ENCODE measurements around the gene CCT4. TPM values are rescaled to one million over a fixed set of nuclear protein-coding genes. Genes with fewer than 3 reads are reported as not detected.

CCT4 gene, protein sequence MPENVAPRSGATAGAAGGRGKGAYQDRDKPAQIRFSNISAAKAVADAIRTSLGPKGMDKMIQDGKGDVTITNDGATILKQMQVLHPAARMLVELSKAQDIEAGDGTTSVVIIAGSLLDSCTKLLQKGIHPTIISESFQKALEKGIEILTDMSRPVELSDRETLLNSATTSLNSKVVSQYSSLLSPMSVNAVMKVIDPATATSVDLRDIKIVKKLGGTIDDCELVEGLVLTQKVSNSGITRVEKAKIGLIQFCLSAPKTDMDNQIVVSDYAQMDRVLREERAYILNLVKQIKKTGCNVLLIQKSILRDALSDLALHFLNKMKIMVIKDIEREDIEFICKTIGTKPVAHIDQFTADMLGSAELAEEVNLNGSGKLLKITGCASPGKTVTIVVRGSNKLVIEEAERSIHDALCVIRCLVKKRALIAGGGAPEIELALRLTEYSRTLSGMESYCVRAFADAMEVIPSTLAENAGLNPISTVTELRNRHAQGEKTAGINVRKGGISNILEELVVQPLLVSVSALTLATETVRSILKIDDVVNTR
- total RNA-seq (2021) = 329 and 348 TPM in 2 replicates
- percentile 97 among the genes with signal in this experiment for Bru-seq, nascent RNA
- BruChase-seq, experiment 1, labeled RNA remaining after a 2-hour chase = percentile 95 among the genes with signal in this experiment
- percentile 98 among the genes with signal in this experiment for BruChase-seq, experiment 2, labeled RNA remaining after a 6-hour chase
- long read RNA-seq, transcript CCT4-202 (2 exons, 388 nt) = minor isoform, 6 of 824 reads
- long read RNA-seq, transcript CCT4-201 (14 exons, 2,520 nt) = major isoform, 779 of 824 reads
- long read RNA-seq, partial matches to known transcripts = 12 of 824 reads
- long read RNA-seq, other reads (novel, unspliced or antisense) = 25 of 824 reads

DNA sequence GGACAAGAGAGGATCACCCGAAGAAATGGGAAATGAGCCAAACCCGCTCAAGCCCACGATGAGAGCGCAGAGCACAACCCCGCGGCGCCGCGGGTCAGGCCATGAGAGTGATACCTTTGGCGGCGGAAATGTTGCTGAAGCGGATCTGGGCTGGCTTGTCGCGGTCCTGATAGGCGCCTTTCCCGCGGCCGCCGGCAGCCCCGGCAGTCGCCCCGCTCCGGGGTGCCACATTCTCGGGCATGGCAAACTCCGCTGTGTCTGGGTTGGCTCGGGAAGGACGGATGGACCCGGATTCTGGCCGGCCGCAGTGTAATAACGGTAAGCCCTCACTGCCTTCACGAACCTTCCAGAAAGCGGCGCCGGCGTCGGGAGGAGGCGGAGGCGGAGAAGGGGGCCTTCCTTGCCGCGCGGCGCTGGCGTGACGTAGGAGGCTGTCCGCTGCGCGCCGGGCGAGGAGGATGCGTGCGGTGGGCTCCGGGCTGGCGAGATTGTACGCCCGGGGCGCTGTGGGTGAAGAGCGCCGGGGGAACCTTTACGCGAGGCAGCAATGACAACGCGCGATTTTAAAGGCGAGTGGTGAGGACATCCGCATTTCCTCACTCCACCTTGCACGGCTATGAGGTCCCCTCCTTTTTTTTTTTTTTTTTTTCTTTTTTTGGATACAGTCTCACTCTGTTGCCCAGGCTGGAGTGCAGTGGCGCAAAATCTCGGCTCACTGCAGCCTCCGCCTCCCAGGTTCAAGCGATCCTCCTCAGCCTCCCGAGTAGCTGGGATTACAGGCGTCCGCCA, at the start of gene CCT4:
TSS of gene CCT4 (minus strand) at position 390 of the 789 bp plus-strand sequence. CDS start at position 241, 149 bp downstream.
- no peaks in the 10 kb centered on the region for H3K27me3 ChIP-seq (replicated peaks; ENCODE audit: insufficient read depth, low read depth, low read length, poor library complexity)
- BruUV-seq (replicated peaks) = no TSS peak
- peak within 1 kb of the TSS; percentile 87 for H3K4me3 ChIP-seq (ENCODE audit: low read depth, low read length, poor library complexity, severe bottlenecking)
- H3K27ac ChIP-seq (ENCODE audit: low read depth, low read length, poor library complexity, severe bottlenecking) = peak within 1 kb of the TSS; percentile 90
- no peaks in the 10 kb centered on the region for H3K9me3 ChIP-seq (ENCODE audit: low read depth, low read length, poor library complexity, severe bottlenecking)
- H3K36me3 ChIP-seq (ENCODE audit: insufficient read depth, low read length, poor library complexity, severe bottlenecking) = peaks cover 26% of the 10 kb centered on the region
- POLR2A ChIA-PET (ENCODE audit: low non-redundant PET) = no interaction called here
- CTCF ChIA-PET = no interaction called here
- no peak for TF ChIP-seq EZH2 (IDR thresholded peaks at IDR 0.05; ENCODE audit: borderline replicate concordance, low read depth, low read length, poor library complexity, severe bottlenecking)
- TF ChIP-seq, protein P1, sequence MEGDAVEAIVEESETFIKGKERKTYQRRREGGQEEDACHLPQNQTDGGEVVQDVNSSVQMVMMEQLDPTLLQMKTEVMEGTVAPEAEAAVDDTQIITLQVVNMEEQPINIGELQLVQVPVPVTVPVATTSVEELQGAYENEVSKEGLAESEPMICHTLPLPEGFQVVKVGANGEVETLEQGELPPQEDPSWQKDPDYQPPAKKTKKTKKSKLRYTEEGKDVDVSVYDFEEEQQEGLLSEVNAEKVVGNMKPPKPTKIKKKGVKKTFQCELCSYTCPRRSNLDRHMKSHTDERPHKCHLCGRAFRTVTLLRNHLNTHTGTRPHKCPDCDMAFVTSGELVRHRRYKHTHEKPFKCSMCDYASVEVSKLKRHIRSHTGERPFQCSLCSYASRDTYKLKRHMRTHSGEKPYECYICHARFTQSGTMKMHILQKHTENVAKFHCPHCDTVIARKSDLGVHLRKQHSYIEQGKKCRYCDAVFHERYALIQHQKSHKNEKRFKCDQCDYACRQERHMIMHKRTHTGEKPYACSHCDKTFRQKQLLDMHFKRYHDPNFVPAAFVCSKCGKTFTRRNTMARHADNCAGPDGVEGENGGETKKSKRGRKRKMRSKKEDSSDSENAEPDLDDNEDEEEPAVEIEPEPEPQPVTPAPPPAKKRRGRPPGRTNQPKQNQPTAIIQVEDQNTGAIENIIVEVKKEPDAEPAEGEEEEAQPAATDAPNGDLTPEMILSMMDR (conservative IDR thresholded peaks at IDR 0.05; ENCODE audit: low read depth, low read length) = no peak
- peaks cover 9% of the 10 kb centered on the region for H3K4me1 ChIP-seq (ENCODE audit: insufficient read depth, low read length, poor library complexity, severe bottlenecking)
- intact Hi-C loops (cut with micrococcal nuclease; ENCODE audit: unreplicated experiment) = loop anchor here (10.0 kb wide), 1 partner anchor 354 kb away; the partner anchor contains the start of gene XPO1
- DNase-seq (ENCODE audit: low spot score) = peak; percentile 93

DNA sequence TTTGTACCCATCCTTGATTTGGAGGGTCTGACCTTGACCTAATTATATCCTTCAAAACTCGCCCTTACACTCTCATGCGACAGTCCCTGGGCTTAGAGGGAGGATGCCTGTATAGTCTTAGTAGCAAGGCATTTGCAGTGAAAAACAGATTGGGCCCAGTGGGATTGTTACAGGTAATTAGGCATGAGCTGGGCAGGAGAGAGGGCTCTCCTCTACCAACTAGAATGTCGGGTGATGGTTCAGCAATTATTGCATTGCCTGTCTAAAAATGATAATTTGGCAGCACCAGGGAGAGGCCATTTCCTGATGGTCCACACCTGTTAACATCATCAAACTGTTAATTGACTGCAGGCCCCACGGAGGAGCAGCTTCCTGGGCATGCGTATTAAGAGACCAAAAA, 49.4 kb upstream of the CCT4 start:
- no peaks in the 10 kb centered on the region for H3K36me3 ChIP-seq (ENCODE audit: insufficient read depth, low read length, poor library complexity, severe bottlenecking)
- no peaks in the 10 kb centered on the region for H3K27me3 ChIP-seq (replicated peaks; ENCODE audit: insufficient read depth, low read depth, low read length, poor library complexity)
- no peaks in the 10 kb centered on the region for H3K4me1 ChIP-seq (ENCODE audit: insufficient read depth, low read length, poor library complexity, severe bottlenecking)
- ChIA-PET CTCF (no interaction called here), POLR2A (ENCODE audit: low non-redundant PET) (no interaction called here)
- TF ChIP-seq, protein P1 (conservative IDR thresholded peaks at IDR 0.05; ENCODE audit: low read depth, low read length) = no peak
- no peak for TF ChIP-seq EZH2 (IDR thresholded peaks at IDR 0.05; ENCODE audit: borderline replicate concordance, low read depth, low read length, poor library complexity, severe bottlenecking)
- DNase-seq (ENCODE audit: low spot score) = no peak
- BruUV-seq (replicated peaks) = no TSS peak
- no peaks in the 10 kb centered on the region for H3K9me3 ChIP-seq (ENCODE audit: low read depth, low read length, poor library complexity, severe bottlenecking)
- no peak overlapping the region for H3K27ac ChIP-seq (ENCODE audit: low read depth, low read length, poor library complexity, severe bottlenecking)
- H3K4me3 ChIP-seq (ENCODE audit: low read depth, low read length, poor library complexity, severe bottlenecking) = no peak overlapping the region
- intact Hi-C loops (cut with micrococcal nuclease; ENCODE audit: unreplicated experiment) = no loop called here

DNA sequence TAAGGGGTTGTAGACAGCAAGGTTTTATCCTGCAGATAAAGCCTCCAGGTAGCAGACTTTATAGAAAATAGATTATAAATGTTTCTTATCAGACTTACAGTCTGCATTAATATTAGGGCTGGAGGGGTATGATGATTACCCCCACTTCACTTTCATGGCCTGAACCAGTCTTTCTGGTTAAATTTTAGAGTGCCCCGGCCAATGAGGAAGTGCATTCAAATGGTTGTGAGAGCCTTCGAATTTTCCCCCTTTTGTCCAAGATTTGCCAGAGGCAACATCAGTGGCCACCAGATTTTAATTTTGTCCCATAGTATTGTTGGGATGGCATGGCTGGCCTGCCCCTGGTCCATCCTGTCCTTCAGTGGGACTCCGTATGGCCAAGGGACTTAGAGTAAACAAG, 48.6 kb upstream of the CCT4 start:
- no peak overlapping the region for H3K4me3 ChIP-seq (ENCODE audit: low read depth, low read length, poor library complexity, severe bottlenecking)
- intact Hi-C loops (cut with micrococcal nuclease; ENCODE audit: unreplicated experiment) = no loop called here
- no TSS peak for BruUV-seq (replicated peaks)
- H3K9me3 ChIP-seq (ENCODE audit: low read depth, low read length, poor library complexity, severe bottlenecking) = no peaks in the 10 kb centered on the region
- H3K27ac ChIP-seq (ENCODE audit: low read depth, low read length, poor library complexity, severe bottlenecking) = no peak overlapping the region
- H3K27me3 ChIP-seq (replicated peaks; ENCODE audit: insufficient read depth, low read depth, low read length, poor library complexity) = no peaks in the 10 kb centered on the region
- ChIA-PET POLR2A (ENCODE audit: low non-redundant PET) (no interaction called here), CTCF (no interaction called here)
- H3K36me3 ChIP-seq (ENCODE audit: insufficient read depth, low read length, poor library complexity, severe bottlenecking) = no peaks in the 10 kb centered on the region
- TF ChIP-seq, protein P1 (conservative IDR thresholded peaks at IDR 0.05; ENCODE audit: low read depth, low read length) = no peak
- no peak for TF ChIP-seq EZH2 (IDR thresholded peaks at IDR 0.05; ENCODE audit: borderline replicate concordance, low read depth, low read length, poor library complexity, severe bottlenecking)
- H3K4me1 ChIP-seq (ENCODE audit: insufficient read depth, low read length, poor library complexity, severe bottlenecking) = no peaks in the 10 kb centered on the region
- no peak for DNase-seq (ENCODE audit: low spot score)
